ENCODE data around the gene ARF3.

DNA sequence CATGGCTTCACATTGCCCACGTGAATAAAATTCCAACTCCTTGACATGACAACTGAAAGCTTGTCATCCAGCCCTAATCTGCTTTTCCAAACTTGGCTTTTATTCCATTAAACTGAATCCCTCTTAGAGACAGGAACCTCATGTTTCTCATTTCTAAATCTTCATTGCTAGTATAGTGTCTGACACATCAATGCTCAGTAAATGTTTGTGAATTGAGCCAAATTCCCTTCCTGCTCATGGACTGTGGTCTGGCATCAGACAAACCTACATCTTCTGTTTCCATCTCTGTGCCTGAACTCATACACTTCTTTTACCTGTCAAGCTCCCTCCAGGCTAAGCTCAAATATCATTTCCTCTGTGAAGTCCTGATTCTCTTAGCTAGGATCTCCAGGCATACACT, 27.7 kb downstream of the ARF3 start:
- no peak for TF ChIP-seq EP300 (IDR thresholded peaks at IDR 0.05)
- TF ChIP-seq, protein P1, sequence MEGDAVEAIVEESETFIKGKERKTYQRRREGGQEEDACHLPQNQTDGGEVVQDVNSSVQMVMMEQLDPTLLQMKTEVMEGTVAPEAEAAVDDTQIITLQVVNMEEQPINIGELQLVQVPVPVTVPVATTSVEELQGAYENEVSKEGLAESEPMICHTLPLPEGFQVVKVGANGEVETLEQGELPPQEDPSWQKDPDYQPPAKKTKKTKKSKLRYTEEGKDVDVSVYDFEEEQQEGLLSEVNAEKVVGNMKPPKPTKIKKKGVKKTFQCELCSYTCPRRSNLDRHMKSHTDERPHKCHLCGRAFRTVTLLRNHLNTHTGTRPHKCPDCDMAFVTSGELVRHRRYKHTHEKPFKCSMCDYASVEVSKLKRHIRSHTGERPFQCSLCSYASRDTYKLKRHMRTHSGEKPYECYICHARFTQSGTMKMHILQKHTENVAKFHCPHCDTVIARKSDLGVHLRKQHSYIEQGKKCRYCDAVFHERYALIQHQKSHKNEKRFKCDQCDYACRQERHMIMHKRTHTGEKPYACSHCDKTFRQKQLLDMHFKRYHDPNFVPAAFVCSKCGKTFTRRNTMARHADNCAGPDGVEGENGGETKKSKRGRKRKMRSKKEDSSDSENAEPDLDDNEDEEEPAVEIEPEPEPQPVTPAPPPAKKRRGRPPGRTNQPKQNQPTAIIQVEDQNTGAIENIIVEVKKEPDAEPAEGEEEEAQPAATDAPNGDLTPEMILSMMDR (IDR thresholded peaks at IDR 0.05): no peak

Data from ovary (tissue), 3 donors.